Osteoblast (primary cell): ENCODE results near the gene IFNA16. TPM values are rescaled to one million over a fixed set of nuclear protein-coding genes. Genes with fewer than 3 reads are reported as not detected.
A peak's percentile ranks its signal among the peaks of the same experiment; 100 is the strongest.
"Not testable (repeated sequence)": the region's sequence is repeated elsewhere in the genome, so short reads cannot be mapped to it uniquely, and the experiment has no call there.

Source experiments
- DNase-seq: peaks from one replicate; pipeline ENCODE4 v3.0.0; 2011; ENCODE audit warnings: low spot score, mixed read lengths; ENCODE audit not compliant: insufficient read length; ENCODE audit errors: missing footprints
- H2AFZ ChIP-seq: 2 replicates; pipeline ENCODE4 v1.6.0; 2011; ENCODE audit warnings: mild to moderate bottlenecking, low read length
- H3K27ac ChIP-seq: 2 replicates; pipeline ENCODE4 v1.5.1; 2011; ENCODE audit warnings: mild to moderate bottlenecking, low read depth, low read length, moderate library complexity
- H3K27me3 ChIP-seq: 2 replicates; pipeline ENCODE4 v1.6.0; 2012; ENCODE audit warnings: mild to moderate bottlenecking, control low read depth, inconsistent platforms, low read length, moderate library complexity; ENCODE audit not compliant: insufficient read depth
- H3K36me3 ChIP-seq: 2 replicates; pipeline ENCODE4 v1.5.1; 2011; ENCODE audit warnings: mild to moderate bottlenecking, low read length, control low read depth, moderate library complexity; ENCODE audit not compliant: insufficient read depth
- H3K4me1 ChIP-seq: 2 replicates; pipeline ENCODE4 v1.5.1; 2011; ENCODE audit warnings: mild to moderate bottlenecking, low read length, control low read depth, moderate library complexity; ENCODE audit not compliant: insufficient read depth
- H3K4me2 ChIP-seq: 2 replicates; pipeline ENCODE4 v1.6.0; 2011; ENCODE audit warnings: mild to moderate bottlenecking, low read length; ENCODE audit not compliant: insufficient read depth
- H3K4me3 ChIP-seq: fragments of 200-600 bp; sonication (generic); 3 replicates; pipeline ENCODE4 v1.5.1; 2012; ENCODE audit warnings: mild to moderate bottlenecking, low read length, inconsistent platforms; ENCODE audit not compliant: insufficient read depth
- H3K79me2 ChIP-seq: 2 replicates; pipeline ENCODE4 v1.6.0; 2012; ENCODE audit warnings: mild to moderate bottlenecking, low read length, control low read depth, inconsistent platforms; ENCODE audit not compliant: insufficient read depth
- H3K9me3 ChIP-seq: 2 replicates; pipeline ENCODE4 v1.5.1; 2011; ENCODE audit warnings: low read depth, low read length, control low read depth
- H4K20me1 ChIP-seq: 2 replicates; pipeline ENCODE4 v1.6.0; 2012; ENCODE audit warnings: mild to moderate bottlenecking, low read length, control low read depth; ENCODE audit not compliant: insufficient read depth
- total RNA-seq: library from RNA; depleted of rRNA; stranded (reverse); fragments of >200 nt; gene quantifications from 2 replicates; pipeline ENCODE4 v1.2.3, GENCODE V29; 2012
- TF ChIP-seq, protein P1 (sequence below): IDR thresholded peaks from 2 replicates; pipeline ENCODE4 v1.5.1; 2011; ENCODE audit warnings: mild to moderate bottlenecking, low read depth, low read length, moderate library complexity; ENCODE audit errors: extremely low read depth

Gene IFNA16
- total RNA-seq, 1 donor, result not detected

DNA sequence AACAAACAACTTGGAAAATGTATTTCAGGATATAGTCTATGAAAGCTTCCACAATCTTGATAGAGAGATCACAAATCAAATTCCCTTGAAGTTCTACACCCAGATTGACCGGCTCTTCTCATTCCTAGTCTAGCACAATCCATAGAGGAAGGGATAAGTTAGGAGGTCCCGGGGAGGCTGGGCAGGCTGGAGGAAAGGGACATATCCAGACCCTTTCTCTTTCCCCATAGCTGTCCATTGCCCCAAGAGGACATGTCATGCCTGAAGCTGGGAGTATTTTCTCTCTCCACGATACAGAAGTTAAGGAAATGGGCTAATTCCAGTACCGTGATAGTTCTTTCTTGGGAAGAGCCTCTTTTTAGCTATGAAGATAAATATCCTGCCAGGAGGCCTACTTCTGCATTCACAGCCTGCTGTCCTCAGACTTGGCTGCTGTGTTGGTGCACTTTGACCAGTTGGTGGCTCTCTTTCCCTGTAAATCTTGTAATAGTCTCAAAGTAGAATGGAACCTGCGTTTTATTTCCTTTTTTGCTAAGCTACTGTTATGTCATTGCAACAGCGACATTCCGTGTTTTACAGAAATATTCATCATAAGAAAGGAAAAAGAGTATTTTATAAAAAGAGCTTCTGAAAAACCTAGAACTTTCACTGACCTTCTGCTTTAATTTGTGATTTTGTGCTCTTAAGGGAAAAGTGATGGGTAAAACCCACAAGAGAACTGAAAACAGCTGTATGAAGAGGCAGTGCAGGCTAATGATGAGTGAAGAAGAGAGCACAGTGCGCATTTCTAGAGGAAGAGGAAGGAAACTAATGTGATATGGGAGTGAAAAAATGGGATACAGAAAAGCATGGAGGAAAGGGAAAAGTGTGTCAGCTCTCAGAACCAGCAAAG, 18.6 kb upstream of the IFNA16 start:
- TF ChIP-seq, protein P1, sequence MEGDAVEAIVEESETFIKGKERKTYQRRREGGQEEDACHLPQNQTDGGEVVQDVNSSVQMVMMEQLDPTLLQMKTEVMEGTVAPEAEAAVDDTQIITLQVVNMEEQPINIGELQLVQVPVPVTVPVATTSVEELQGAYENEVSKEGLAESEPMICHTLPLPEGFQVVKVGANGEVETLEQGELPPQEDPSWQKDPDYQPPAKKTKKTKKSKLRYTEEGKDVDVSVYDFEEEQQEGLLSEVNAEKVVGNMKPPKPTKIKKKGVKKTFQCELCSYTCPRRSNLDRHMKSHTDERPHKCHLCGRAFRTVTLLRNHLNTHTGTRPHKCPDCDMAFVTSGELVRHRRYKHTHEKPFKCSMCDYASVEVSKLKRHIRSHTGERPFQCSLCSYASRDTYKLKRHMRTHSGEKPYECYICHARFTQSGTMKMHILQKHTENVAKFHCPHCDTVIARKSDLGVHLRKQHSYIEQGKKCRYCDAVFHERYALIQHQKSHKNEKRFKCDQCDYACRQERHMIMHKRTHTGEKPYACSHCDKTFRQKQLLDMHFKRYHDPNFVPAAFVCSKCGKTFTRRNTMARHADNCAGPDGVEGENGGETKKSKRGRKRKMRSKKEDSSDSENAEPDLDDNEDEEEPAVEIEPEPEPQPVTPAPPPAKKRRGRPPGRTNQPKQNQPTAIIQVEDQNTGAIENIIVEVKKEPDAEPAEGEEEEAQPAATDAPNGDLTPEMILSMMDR, result peak; percentile 59
- not testable (repeated sequence) for H2AFZ ChIP-seq, H3K79me2 ChIP-seq, H3K4me1 ChIP-seq, H4K20me1 ChIP-seq, H3K4me3 ChIP-seq, H3K4me2 ChIP-seq, H3K27me3 ChIP-seq, H3K27ac ChIP-seq, H3K9me3 ChIP-seq, H3K36me3 ChIP-seq
- DNase-seq, result peak; percentile 30

DNA sequence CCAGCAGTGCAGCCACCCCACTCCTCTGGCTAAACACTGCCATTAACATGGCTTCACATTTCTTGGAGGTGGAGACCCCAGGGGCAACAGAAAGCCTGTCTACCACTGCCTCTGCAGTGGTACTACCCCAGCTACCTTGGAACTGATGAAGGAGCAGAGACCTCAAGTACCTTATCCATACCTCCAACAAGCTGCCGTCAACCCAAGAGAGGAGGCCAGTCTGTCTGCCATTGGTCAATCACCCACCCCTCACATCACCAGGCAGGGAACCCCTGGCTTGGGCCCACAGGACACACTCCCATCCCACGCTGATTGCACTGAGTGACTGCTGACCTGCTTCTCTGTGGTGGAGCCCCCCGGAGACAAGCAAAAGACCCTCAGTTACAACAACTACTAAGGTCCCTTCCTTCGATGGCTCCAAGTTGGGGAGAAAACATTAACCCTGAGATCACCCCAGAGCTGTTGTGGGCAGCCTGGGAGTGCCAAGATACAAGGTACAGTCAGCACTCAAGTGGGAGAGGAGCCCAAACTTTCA, 17.1 kb upstream of the IFNA16 start:
- no peak overlapping the region for H3K4me2 ChIP-seq
- H3K27me3 ChIP-seq, result peaks cover 2% of the 10 kb centered on the region
- no peaks in the 10 kb centered on the region for H3K79me2 ChIP-seq
- H3K9me3 ChIP-seq, result no peaks in the 10 kb centered on the region
- H4K20me1 ChIP-seq, result no peaks in the 10 kb centered on the region
- no peaks in the 10 kb centered on the region for H3K36me3 ChIP-seq
- no peaks in the 10 kb centered on the region for H3K4me1 ChIP-seq
- H3K27ac ChIP-seq, result no peak overlapping the region
- no peak for DNase-seq
- TF ChIP-seq, protein P1, result no peak
- no peak overlapping the region for H3K4me3 ChIP-seq
- H2AFZ ChIP-seq, result no peak overlapping the region

DNA sequence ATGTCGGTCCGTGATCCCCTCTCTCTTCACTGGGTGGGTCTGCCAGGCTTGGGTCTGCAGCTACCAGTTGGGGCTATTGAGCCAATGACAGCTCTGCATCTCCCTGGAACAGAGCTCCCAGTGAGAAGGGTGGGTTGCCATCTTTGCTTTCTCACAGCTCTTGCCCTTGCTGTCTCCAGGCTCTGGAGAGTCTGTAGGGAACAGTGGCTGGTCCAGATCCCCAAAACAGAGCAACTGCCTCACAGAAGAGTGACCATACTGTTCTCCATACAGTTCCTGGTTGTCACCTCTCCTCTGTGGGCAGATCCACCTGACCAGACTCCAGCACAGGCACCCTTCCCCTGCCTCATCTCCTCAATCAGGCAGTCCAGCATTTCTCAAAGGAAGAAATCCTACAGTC, 16.1 kb upstream of the IFNA16 start:
- Histone ChIP-seq H3K79me2 (no peaks in the 10 kb centered on the region), H3K4me1 (no peaks in the 10 kb centered on the region), H3K36me3 (no peaks in the 10 kb centered on the region), H2AFZ (no peak overlapping the region), H3K27me3 (peaks cover 2% of the 10 kb centered on the region), H3K27ac (no peak overlapping the region), H3K4me3 (no peak overlapping the region), H4K20me1 (no peaks in the 10 kb centered on the region), H3K9me3 (no peaks in the 10 kb centered on the region), H3K4me2 (no peak overlapping the region)
- TF ChIP-seq, protein P1, result no peak
- DNase-seq, result no peak

DNA sequence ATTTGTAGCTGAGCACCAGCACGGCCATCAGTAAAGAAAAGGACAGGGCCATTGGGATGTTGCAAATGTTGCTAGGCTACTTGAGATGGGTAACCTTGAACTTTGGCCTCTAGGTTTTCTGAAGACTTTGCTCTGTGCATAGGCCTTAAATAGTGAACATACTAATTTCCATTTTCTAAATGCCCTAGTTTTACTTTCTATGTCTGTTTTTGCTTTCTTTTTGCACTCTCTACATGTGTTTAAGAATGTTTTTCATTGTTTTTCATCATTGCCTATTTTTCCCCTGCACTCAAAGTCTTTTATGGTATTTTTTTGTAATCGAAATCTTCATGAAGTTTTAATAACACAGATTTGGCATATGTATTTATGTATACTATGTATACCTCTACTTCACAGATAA, 11.0 kb upstream of the IFNA16 start, which contains the start of gene IFNA17:
Gene IFNA17, minus strand, starts transcription at position 101 of the 400 bp plus-strand sequence. Its CDS starts 49 bp downstream, at position 52.
- Histone ChIP-seq H3K79me2 (no peaks in the 10 kb centered on the region), H3K27me3 (peaks cover 2% of the 10 kb centered on the region), H3K36me3 (no peaks in the 10 kb centered on the region), H3K9me3 (no peaks in the 10 kb centered on the region), H3K4me2 (no peak within 1 kb of the TSS), H3K4me3 (no peak within 1 kb of the TSS), H2AFZ (no peak within 1 kb of the TSS), H4K20me1 (no peaks in the 10 kb centered on the region), H3K27ac (no peak within 1 kb of the TSS), H3K4me1 (no peaks in the 10 kb centered on the region)
- TF ChIP-seq, protein P1, result no peak
- no peak for DNase-seq
